ENCODE data around the gene ADGRG2.

DNA sequence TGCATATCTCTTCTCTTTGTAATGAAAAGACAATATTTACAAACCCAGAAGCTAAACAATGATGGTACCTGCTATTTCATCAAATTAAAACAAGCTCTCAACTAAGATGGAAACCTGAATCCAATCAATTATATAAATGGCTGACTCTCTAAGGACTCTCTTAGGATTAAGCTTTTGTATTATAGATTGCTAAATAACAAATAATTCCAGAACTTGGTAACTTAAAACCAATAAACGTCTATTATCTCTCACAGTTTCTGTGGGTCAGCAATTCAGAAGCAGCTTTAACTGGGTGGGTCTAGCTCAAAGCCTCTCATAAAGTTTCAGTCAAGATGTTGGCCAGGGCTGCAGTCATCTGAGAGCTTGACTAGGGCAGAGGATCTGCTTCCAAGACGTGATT is 150.8 kb downstream of the ADGRG2 start:
- TF ChIP-seq ZNF8 (CRISPR knock-in tag; IDR thresholded peaks at IDR 0.05) (no peak), RARB (CRISPR knock-in tag; IDR thresholded peaks at IDR 0.05) (no peak), GLIS3 (CRISPR knock-in tag; IDR thresholded peaks at IDR 0.05) (no peak), CSDC2 (CRISPR knock-in tag; IDR thresholded peaks at IDR 0.05) (no peak), ZFP30 (CRISPR knock-in tag; IDR thresholded peaks at IDR 0.05) (no peak), ZNF565 (CRISPR knock-in tag; conservative IDR thresholded peaks at IDR 0.05; ENCODE audit: low read depth) (no peak), ZC3H10 (CRISPR knock-in tag; IDR thresholded peaks at IDR 0.05) (no peak), TOX (CRISPR knock-in tag; IDR thresholded peaks at IDR 0.05; ENCODE audit: borderline replicate concordance) (no peak)
- TF ChIP-seq, protein P1, sequence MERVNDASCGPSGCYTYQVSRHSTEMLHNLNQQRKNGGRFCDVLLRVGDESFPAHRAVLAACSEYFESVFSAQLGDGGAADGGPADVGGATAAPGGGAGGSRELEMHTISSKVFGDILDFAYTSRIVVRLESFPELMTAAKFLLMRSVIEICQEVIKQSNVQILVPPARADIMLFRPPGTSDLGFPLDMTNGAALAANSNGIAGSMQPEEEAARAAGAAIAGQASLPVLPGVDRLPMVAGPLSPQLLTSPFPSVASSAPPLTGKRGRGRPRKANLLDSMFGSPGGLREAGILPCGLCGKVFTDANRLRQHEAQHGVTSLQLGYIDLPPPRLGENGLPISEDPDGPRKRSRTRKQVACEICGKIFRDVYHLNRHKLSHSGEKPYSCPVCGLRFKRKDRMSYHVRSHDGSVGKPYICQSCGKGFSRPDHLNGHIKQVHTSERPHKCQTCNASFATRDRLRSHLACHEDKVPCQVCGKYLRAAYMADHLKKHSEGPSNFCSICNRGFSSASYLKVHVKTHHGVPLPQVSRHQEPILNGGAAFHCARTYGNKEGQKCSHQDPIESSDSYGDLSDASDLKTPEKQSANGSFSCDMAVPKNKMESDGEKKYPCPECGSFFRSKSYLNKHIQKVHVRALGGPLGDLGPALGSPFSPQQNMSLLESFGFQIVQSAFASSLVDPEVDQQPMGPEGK (CRISPR knock-in tag; IDR thresholded peaks at IDR 0.05; ENCODE audit: borderline replicate concordance): no peak
- TF ChIP-seq, protein P2, sequence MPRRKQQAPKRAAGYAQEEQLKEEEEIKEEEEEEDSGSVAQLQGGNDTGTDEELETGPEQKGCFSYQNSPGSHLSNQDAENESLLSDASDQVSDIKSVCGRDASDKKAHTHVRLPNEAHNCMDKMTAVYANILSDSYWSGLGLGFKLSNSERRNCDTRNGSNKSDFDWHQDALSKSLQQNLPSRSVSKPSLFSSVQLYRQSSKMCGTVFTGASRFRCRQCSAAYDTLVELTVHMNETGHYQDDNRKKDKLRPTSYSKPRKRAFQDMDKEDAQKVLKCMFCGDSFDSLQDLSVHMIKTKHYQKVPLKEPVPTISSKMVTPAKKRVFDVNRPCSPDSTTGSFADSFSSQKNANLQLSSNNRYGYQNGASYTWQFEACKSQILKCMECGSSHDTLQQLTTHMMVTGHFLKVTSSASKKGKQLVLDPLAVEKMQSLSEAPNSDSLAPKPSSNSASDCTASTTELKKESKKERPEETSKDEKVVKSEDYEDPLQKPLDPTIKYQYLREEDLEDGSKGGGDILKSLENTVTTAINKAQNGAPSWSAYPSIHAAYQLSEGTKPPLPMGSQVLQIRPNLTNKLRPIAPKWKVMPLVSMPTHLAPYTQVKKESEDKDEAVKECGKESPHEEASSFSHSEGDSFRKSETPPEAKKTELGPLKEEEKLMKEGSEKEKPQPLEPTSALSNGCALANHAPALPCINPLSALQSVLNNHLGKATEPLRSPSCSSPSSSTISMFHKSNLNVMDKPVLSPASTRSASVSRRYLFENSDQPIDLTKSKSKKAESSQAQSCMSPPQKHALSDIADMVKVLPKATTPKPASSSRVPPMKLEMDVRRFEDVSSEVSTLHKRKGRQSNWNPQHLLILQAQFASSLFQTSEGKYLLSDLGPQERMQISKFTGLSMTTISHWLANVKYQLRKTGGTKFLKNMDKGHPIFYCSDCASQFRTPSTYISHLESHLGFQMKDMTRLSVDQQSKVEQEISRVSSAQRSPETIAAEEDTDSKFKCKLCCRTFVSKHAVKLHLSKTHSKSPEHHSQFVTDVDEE (CRISPR knock-in tag; IDR thresholded peaks at IDR 0.05): no peak
- TF ChIP-seq, protein P3, sequence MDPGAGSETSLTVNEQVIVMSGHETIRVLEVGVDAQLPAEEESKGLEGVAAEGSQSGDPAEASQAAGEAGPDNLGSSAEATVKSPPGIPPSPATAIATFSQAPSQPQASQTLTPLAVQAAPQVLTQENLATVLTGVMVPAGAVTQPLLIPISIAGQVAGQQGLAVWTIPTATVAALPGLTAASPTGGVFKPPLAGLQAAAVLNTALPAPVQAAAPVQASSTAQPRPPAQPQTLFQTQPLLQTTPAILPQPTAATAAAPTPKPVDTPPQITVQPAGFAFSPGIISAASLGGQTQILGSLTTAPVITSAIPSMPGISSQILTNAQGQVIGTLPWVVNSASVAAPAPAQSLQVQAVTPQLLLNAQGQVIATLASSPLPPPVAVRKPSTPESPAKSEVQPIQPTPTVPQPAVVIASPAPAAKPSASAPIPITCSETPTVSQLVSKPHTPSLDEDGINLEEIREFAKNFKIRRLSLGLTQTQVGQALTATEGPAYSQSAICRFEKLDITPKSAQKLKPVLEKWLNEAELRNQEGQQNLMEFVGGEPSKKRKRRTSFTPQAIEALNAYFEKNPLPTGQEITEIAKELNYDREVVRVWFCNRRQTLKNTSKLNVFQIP (CRISPR knock-in tag; IDR thresholded peaks at IDR 0.05; ENCODE audit: borderline replicate concordance, low read depth): no peak

Measured in SK-N-SH treated with all-trans-retinoic acid at 6 μM for 48 hours (cell line).